Activated CD4-positive, alpha-beta T cell treated with anti-CD3 and anti-CD28 coated beads, Interleukin-2, amount 10 ng/mL, durations not matched to agents 7 days and 5 days (primary cell): ENCODE measurements around the gene GRK1. TPM values are rescaled to one million over a fixed set of nuclear protein-coding genes. Genes with fewer than 3 reads are reported as not detected.

Experiments used
- CTCF ChIA-PET: fragments of 350-600 bp; sonication (Branson Sonifier 250); formaldehyde crosslinking; loops from one replicate; lab custom pipeline; 2021; ENCODE audit warnings: antibody characterized with exemption; lab: Charles Lee
- POLR2A ChIA-PET: fragments of 350-600 bp; sonication (Branson Sonifier 250); formaldehyde crosslinking; loops from one replicate; lab custom pipeline; 2021; ENCODE audit warnings: antibody characterized with exemption; lab: Charles Lee
- DNase-seq: peaks from one replicate; pipeline ENCODE4 v3.0.0-alpha.2; 2020
- H3K27ac Mint-ChIP-seq: one replicate; pipeline ENCODE4 v1.8.0; 2021; ENCODE audit warnings: mild to moderate bottlenecking, moderate library complexity, mixed read lengths
- H3K27me3 Mint-ChIP-seq: one replicate; pipeline ENCODE4 v1.8.0; 2021; ENCODE audit warnings: mixed read lengths
- H3K36me3 Mint-ChIP-seq: one replicate; pipeline ENCODE4 v1.8.0; 2021; ENCODE audit warnings: low read depth, mixed read lengths
- H3K4me1 Mint-ChIP-seq: one replicate; pipeline ENCODE4 v1.8.0; 2021; ENCODE audit warnings: mixed read lengths
- H3K4me3 Mint-ChIP-seq: one replicate; pipeline ENCODE4 v1.8.0; 2021; ENCODE audit warnings: mild to moderate bottlenecking, moderate library complexity, mixed read lengths
- H3K9me3 Mint-ChIP-seq: one replicate; pipeline ENCODE4 v1.8.0; 2021; ENCODE audit warnings: mixed read lengths
- total RNA-seq, 2 experiments: library from RNA; stranded (reverse); gene quantifications; one replicate each; pipeline ENCODE4 v1.2.3, GENCODE V29; 2021

Gene GRK1
- total RNA-seq, 2 experiments from 2014 or later, result 0.19 TPM; not detected in 1

DNA sequence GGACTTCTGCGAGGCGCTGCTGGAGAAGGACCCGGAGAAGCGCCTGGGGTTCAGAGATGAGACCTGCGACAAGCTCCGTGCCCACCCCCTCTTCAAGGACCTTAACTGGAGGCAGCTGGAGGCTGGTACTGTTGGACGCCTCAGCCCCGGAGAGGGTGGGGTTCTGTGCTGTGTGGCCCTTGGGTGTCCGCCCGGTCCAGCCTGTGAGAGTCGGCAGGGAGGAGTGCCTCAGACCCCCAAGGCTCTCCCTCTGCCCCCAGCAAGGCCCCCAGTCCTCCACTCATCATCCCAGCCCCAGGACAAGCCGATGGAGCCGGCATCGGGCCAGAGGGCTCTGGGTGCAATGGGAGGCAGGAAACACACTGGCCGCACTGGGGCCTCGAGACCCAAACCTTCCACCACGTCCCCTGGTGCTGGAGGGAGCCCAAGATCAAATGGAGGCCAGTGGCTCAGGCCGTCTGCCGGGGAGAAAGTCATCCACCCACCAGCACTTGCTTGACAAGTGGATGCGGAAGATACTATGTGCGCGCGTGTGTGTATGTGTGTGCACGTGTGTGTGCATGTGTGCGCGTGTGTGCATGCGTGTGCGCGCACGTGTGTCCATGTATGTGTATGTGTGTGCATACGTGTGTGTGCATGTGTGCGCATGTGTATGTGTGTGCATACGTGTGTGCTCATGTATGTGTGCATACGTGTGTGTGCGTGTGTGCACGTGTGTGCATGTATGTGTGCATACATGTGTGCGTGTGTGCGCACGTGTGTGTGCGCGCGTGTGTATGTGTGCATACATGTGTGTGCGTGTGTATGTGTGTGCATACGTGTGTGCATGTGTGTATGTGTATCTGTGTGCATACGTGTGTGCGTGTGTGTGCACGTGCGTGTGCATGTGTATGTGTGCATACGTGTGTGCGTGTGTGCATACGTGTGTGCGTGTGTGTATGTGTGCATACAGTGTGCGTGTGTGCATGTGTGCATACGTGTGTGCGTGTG is 66.2 kb downstream of the GRK1 start:
- Mint-ChIP-seq H3K4me3 (no peak overlapping the region), H3K27ac (no peak overlapping the region), H3K27me3 (peaks cover 20% of the 10 kb centered on the region), H3K9me3 (peaks cover 9% of the 10 kb centered on the region), H3K4me1 (no peaks in the 10 kb centered on the region), H3K36me3 (no peaks in the 10 kb centered on the region)
- no peak for DNase-seq
- ChIA-PET CTCF (no interaction called here), POLR2A (no interaction called here)

DNA sequence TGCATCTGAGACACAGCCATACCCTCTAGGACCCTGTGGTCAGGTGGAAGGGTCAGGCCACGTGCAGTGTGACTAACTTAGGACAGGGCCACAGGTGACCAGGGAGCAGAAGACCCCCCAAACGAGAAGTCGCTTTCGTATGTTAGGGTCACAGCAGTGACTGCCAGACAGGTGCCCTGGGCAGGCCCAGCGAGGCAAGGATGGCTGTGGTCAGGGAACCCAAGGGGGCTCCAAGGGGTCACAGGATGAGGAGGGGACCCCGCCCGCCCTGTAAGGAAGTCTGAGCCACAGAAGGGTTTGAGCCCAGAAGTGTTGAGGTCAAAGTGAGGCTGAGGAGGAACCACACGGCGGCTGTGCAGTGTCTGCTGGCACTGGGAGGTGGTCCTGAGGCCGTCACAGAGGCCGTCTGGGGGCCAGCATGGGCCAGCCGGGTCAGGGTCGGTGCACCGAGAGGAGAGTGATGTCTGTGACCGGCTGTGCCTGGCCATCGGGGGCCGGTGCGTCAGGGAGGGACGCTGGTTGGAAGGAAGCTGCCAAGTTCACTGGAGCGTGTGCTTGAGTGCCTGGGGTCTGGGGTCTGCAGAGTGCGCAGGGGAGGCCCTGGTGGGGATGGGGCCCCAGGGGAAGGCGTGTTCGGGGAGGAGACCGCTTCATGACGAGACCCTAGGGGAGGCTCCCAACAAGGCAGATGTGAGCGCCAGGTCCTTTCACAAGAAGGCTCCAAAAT is 67.2 kb downstream of the GRK1 start:
- no peaks in the 10 kb centered on the region for H3K36me3 Mint-ChIP-seq
- CTCF ChIA-PET, result no interaction called here
- peaks cover 13% of the 10 kb centered on the region for H3K27me3 Mint-ChIP-seq
- H3K4me3 Mint-ChIP-seq, result no peak overlapping the region
- POLR2A ChIA-PET, result no interaction called here
- H3K27ac Mint-ChIP-seq, result no peak overlapping the region
- no peak for DNase-seq
- no peaks in the 10 kb centered on the region for H3K4me1 Mint-ChIP-seq
- peaks cover 9% of the 10 kb centered on the region for H3K9me3 Mint-ChIP-seq

DNA sequence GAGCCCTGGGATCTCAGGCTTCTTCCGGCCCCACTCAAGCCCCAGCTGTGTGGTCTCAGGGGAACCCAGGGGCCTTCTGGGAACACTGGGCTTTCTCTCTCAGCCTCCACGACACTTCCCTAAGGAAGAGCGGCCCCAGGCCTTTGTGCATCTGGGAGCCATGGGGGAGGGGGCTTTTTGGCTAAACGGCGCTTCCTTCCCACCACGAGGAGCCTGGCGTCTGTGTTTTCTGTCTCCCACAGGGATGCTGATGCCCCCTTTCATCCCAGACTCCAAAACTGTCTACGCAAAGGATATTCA is 67.8 kb downstream of the GRK1 start:
- H3K36me3 Mint-ChIP-seq, result no peaks in the 10 kb centered on the region
- no peaks in the 10 kb centered on the region for H3K4me1 Mint-ChIP-seq
- CTCF ChIA-PET, result no interaction called here
- no peak overlapping the region for H3K27ac Mint-ChIP-seq
- peaks cover 9% of the 10 kb centered on the region for H3K27me3 Mint-ChIP-seq
- DNase-seq, result no peak
- POLR2A ChIA-PET, result no interaction called here
- no peak overlapping the region for H3K4me3 Mint-ChIP-seq
- peaks cover 9% of the 10 kb centered on the region for H3K9me3 Mint-ChIP-seq

DNA sequence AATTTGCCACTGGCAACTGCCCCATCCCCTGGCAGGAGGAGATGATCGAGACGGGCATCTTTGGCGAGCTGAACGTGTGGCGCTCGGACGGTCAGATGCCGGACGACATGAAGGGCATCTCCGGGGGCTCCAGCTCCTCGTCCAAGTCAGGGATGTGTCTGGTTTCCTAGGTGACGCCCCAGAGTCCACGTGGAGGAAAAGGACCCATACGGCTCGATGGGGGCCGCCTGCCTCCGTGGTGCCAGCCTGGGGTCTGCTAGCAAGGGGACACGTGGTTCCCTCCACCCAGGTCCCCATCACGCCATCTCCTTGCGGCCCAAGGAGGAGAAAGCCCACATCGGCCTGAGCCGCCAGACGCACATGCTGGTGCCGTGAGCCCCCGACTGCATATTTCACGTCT is 68.2 kb downstream of the GRK1 start:
- Mint-ChIP-seq H3K9me3 (peaks cover 9% of the 10 kb centered on the region), H3K36me3 (no peaks in the 10 kb centered on the region), H3K27me3 (peaks cover 11% of the 10 kb centered on the region), H3K4me1 (no peaks in the 10 kb centered on the region), H3K27ac (no peak overlapping the region), H3K4me3 (no peak overlapping the region)
- POLR2A ChIA-PET, result no interaction called here
- no peak for DNase-seq
- CTCF ChIA-PET, result no interaction called here

DNA sequence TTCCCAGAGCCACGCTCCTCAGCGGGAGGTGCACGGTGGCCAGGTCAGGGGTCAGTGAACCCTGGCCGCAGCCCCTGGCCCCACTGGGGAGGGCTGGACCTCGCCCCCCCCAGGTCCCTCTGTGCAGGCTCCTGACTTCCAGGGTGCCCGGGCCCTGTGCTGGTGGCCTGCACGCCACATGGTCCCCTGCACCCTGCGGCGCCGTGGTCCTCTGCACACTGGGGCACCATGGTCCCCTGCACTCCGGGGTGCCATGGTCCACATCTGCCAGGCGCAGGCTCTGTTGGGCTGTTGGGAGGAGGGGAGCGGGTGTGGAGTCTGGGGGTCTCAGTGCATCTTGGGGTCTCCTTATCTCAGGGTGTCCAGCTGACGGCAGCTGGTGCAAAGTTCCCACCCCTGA is 68.7 kb downstream of the GRK1 start:
- POLR2A ChIA-PET, result no interaction called here
- Mint-ChIP-seq H3K36me3 (no peaks in the 10 kb centered on the region), H3K4me1 (peaks cover under 1% of the 10 kb centered on the region), H3K4me3 (no peak overlapping the region), H3K9me3 (peaks cover 9% of the 10 kb centered on the region), H3K27ac (no peak overlapping the region), H3K27me3 (peaks cover 11% of the 10 kb centered on the region)
- DNase-seq, result no peak
- CTCF ChIA-PET, result interaction anchor here (1.1 to 1.7 kb wide), 2 partner anchors 11 to 26 kb away, joined by 3 to 4 read pairs; no protein-coding TSS in a partner anchor

DNA sequence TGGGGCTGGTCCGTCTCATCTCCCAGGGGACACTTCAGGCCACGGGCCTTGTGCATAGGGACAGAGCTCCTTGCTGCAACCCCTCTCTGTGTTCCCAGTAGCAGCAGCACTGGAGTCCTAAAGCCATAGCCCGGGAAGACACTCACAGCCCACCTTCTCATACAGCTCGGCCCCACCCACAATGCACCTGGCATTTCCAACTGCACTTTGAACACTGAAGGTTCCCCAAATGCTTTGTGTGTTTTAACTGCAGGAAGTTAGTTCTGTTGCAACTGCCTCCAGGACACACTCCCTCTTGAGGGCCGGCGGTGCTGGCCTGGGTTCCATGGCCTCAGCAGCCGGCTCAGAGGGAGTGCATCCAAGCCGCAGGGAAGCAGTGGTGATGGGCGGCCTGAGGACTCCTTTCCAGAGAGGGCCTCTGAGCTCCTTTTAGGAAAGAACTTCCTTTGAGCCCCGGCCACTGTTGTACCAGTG is 69.3 kb downstream of the GRK1 start:
- no peaks in the 10 kb centered on the region for H3K36me3 Mint-ChIP-seq
- H3K4me1 Mint-ChIP-seq, result peaks cover 6% of the 10 kb centered on the region
- POLR2A ChIA-PET, result no interaction called here
- CTCF ChIA-PET, result interaction anchor here (1.1 to 1.7 kb wide), 2 partner anchors 12 to 25 kb away, joined by 3 to 4 read pairs; no protein-coding TSS in a partner anchor
- no peak overlapping the region for H3K4me3 Mint-ChIP-seq
- no peak for DNase-seq
- H3K27me3 Mint-ChIP-seq, result peaks cover 14% of the 10 kb centered on the region
- H3K27ac Mint-ChIP-seq, result no peak overlapping the region
- H3K9me3 Mint-ChIP-seq, result peaks cover 9% of the 10 kb centered on the region

DNA sequence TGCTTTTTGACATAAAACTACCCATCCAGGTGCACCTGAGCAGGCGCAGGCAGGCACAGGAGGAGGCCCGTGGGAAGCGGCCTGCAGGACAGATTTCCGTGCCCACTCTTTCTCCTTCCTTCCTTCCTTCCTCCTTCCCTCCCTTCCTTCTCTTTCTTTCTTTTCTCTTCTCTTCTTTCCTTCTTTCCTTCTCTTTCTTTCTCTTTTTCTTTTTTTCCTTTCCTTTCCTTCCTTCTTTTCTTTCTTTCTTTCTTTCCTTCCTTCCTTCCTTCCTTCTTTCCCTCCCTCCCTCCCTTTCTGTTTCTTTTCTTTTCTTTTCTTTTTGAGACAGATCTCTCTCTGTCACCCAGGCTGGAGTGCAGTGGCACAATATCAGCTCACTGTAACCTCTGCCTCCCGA is 70.8 kb downstream of the GRK1 start:
- Mint-ChIP-seq H3K4me3 (no peak overlapping the region), H3K27me3 (peaks cover 22% of the 10 kb centered on the region), H3K9me3 (peaks cover 9% of the 10 kb centered on the region), H3K4me1 (peaks cover 19% of the 10 kb centered on the region), H3K36me3 (no peaks in the 10 kb centered on the region), H3K27ac (no peak overlapping the region)
- POLR2A ChIA-PET, result no interaction called here
- DNase-seq, result no peak
- CTCF ChIA-PET, result no interaction called here

DNA sequence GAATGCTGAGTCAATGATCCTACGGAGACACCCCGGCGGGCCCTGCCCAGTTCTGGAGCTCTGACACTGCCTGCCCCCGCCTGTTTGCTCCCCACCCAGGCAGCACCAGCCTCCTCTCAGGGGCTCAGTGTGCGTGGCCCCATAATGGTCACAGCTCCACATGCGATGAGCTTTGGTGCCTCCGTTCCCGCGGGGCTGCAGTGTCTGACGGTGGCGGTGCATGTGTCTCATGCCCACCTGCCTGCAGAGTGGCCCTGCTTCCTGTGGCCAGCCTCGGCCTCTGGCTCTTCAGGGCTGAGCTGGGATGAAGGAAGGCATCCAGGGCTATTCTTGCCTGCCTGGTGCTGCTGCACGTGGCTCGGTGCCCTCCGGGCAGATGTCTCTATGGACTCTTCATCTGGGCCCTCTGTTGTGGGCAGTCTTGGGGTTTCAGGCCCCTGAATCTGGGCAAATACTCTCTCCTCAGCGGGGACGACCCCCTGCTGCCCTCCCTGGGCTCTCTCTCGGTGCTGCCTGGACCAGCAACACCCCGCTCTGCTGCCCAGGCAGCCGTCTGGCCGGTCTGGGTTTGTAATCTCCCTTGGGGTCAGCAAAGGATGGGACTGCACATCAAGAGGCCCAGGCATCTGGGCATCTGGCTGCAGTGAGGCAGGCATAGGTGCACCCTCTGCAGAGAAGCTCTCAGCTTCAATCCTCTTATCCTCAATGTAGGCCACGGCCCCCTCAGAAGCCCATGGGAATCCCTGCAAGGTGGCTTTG is 72.7 kb downstream of the GRK1 start:
- no peak overlapping the region for H3K27ac Mint-ChIP-seq
- peaks cover 22% of the 10 kb centered on the region for H3K27me3 Mint-ChIP-seq
- peaks cover 19% of the 10 kb centered on the region for H3K4me1 Mint-ChIP-seq
- DNase-seq, result no peak
- H3K36me3 Mint-ChIP-seq, result no peaks in the 10 kb centered on the region
- no peaks in the 10 kb centered on the region for H3K9me3 Mint-ChIP-seq
- POLR2A ChIA-PET, result no interaction called here
- CTCF ChIA-PET, result no interaction called here
- no peak overlapping the region for H3K4me3 Mint-ChIP-seq

DNA sequence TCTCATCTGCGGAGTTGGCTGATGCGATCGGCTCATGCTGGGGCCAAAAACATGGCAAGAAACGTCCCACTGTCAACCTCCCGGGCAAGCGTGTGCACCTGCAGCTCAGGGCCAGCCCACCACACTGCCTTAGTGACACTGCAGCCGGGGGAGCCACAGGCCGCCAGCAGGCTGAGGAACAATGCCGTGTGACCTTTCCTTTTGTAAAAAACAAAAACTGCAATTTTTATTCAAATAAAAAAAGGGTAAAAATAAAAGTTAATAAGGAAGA is 73.2 kb downstream of the GRK1 start:
- Mint-ChIP-seq H3K36me3 (no peaks in the 10 kb centered on the region), H3K4me3 (no peak overlapping the region), H3K27me3 (peaks cover 22% of the 10 kb centered on the region), H3K4me1 (peaks cover 19% of the 10 kb centered on the region), H3K27ac (no peak overlapping the region), H3K9me3 (no peaks in the 10 kb centered on the region)
- no peak for DNase-seq
- ChIA-PET POLR2A (interaction anchor here (0.6 kb wide), 1 partner anchor 79 kb away, joined by 3 read pairs; no protein-coding TSS in a partner anchor), CTCF (interaction anchor here (0.8 kb wide), 1 partner anchor 75 kb away, joined by 6 read pairs; no protein-coding TSS in a partner anchor)

DNA sequence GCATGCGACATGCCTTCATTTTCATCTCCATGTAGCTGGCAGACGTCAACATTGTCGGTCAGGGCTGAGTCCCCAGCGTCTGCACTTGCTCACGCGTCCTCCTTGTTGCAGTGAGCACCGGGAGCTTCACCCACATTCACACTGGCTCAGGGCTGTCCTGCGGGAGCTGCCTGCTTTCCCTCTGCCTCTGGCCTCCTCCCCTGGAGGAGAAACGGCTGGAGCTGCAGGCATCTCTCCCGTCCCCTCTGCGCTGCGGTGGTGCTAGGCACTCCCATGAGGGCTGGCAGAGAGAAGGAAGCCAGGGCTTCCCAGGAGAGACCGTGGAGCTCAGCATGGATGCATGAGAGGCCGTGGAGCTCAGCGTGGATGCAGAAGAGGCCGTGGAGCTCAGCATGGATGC is 73.6 kb downstream of the GRK1 start:
- H3K4me1 Mint-ChIP-seq, result peaks cover 19% of the 10 kb centered on the region
- H3K27me3 Mint-ChIP-seq, result peaks cover 22% of the 10 kb centered on the region
- no peak overlapping the region for H3K4me3 Mint-ChIP-seq
- no peaks in the 10 kb centered on the region for H3K36me3 Mint-ChIP-seq
- H3K9me3 Mint-ChIP-seq, result no peaks in the 10 kb centered on the region
- DNase-seq, result no peak
- CTCF ChIA-PET, result interaction anchor here (0.6 to 1.4 kb wide), 3 partner anchors 13 to 370 kb away, joined by 3 to 6 read pairs (median 3); no protein-coding TSS in a partner anchor
- no peak overlapping the region for H3K27ac Mint-ChIP-seq
- POLR2A ChIA-PET, result interaction anchor here (0.6 kb wide), 1 partner anchor 78 kb away, joined by 3 read pairs; no protein-coding TSS in a partner anchor

DNA sequence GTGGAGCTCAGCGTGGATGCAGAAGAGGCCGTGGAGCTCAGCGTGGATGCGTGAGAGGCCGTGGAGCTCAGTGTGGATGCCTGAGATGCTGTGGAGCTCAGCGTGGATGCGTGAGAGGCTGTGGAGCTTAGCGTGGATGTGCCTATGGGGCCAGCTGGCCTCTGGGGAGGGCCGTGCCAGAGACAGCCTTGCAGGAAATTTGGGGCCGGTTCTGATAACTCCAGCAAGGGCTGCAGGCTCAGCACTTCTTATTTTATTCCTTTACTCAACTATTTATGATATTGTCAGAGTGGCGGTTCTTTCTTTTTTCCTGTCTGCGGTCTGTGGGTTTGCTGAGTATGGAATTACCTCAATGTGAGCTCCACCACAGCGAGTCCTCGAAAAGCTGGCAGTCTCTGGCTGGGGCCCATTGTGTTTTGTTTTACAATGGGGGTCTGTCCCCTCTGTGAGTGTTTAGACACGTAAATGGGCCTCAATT is 74.2 kb downstream of the GRK1 start:
- H3K27me3 Mint-ChIP-seq, result peaks cover 22% of the 10 kb centered on the region
- H3K36me3 Mint-ChIP-seq, result no peaks in the 10 kb centered on the region
- H3K4me1 Mint-ChIP-seq, result peaks cover 19% of the 10 kb centered on the region
- no peak overlapping the region for H3K27ac Mint-ChIP-seq
- no peak overlapping the region for H3K4me3 Mint-ChIP-seq
- CTCF ChIA-PET, result interaction anchor here (0.6 to 1.4 kb wide), 3 partner anchors 13 to 370 kb away, joined by 3 to 6 read pairs (median 3); no protein-coding TSS in a partner anchor
- POLR2A ChIA-PET, result no interaction called here
- DNase-seq, result peak; percentile 27
- no peaks in the 10 kb centered on the region for H3K9me3 Mint-ChIP-seq

DNA sequence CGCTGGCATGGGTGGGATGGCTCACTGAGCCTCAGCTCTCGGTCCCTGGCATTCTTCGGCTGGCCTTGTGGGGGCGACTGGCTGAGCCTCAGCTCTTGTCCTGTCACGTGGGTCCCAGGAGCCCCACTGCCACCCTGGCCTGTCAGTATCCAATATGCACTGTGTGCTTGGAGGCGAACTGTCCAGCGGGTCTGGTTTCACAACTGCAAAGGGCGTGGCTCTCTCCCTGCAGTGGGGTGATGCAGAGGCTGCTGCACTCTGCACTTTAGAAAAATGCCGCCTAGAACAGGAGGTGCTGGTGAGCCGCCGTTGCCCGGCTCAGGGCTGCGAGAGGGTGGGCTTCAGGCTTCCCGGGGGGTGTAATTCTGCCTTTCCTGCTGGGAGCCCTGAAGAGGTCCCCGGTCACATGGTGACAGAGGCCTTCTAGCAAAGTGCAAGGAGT is 75.0 kb downstream of the GRK1 start:
- H3K4me1 Mint-ChIP-seq, result peaks cover 19% of the 10 kb centered on the region
- peaks cover 22% of the 10 kb centered on the region for H3K27me3 Mint-ChIP-seq
- ChIA-PET CTCF (interaction anchor here (1.4 kb wide), 1 partner anchor 12 kb away, joined by 3 read pairs; no protein-coding TSS in a partner anchor), POLR2A (no interaction called here)
- H3K36me3 Mint-ChIP-seq, result no peaks in the 10 kb centered on the region
- no peak overlapping the region for H3K4me3 Mint-ChIP-seq
- no peaks in the 10 kb centered on the region for H3K9me3 Mint-ChIP-seq
- H3K27ac Mint-ChIP-seq, result no peak overlapping the region
- DNase-seq, result peak; percentile 19
